Forelimb muscle (tissue), 1 donor: Measurements from ENCODE around the gene EFHD1. TPM values are rescaled to one million over a fixed set of nuclear protein-coding genes. Genes with fewer than 3 reads are reported as not detected.
"Not testable (repeated sequence)": the region's sequence is repeated elsewhere in the genome, so short reads cannot be mapped to it uniquely, and the experiment has no call there.

Experiments used
- DNase-seq: peaks from one replicate; pipeline ENCODE4 v3.0.0-alpha.2; 2013; ENCODE audit warnings: low read depth
- polyA plus RNA-seq: library from polyadenylated mRNA; unstranded; fragments of 120-200 nt; gene quantifications from one replicate; pipeline ENCODE4 v1.2.1, GENCODE V29; 2013; ENCODE audit not compliant: insufficient read length

Gene EFHD1
- polyA plus RNA-seq, 1 donor = 30.1 TPM

DNA sequence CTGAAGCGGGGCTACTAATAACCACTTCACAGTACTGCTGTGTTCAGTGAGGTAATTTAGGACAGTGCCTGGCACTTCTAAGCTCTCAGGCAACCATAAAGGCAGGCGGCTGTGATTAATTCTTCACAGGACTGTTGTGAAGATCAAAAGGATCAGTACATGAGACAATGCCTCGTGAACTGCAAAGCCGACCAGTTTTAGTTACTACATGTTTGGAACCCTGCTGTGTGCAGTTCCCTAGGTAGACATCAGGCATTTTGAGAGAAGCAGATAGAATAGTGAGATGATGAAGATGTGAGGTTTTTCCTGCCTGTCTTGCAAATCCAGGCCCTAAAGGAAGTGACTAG, 19.1 kb downstream of the EFHD1 start:
- DNase-seq = no peak

GRCh38 chr2:232653441-232653840, 20.0 kb downstream of the EFHD1 start:
- no peak for DNase-seq

- DNase-seq = no peak
These were observed 22.0 kb downstream of the EFHD1 start for GRCh38 chr2:232655392-232655791.

DNA sequence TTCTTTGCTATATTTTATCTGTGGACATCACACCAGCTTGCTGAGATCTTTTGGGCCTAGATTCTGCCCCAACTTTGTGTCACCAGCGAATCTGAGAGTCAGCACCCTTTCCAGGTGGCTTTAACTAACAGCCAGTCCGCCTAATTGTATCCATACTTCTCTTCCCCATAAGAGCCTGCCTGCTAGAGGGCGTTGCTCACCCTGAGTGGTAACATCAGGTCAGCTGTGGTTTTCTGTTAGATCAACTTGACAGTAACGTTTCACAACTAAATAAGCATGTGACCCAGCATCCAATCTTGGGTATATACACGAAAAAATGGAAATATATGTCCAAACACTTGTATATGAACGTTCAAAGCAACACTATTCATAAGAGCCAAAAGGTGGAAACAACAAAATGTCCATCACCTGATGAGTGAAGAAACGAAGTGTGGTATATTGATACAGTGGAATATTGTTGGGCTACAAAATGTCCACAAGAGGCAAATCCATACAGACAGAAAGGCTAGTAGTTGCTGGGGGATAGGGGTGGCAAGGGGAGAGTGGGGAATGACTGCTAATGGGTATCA, 24.9 kb downstream of the EFHD1 start:
- DNase-seq = no peak

DNA sequence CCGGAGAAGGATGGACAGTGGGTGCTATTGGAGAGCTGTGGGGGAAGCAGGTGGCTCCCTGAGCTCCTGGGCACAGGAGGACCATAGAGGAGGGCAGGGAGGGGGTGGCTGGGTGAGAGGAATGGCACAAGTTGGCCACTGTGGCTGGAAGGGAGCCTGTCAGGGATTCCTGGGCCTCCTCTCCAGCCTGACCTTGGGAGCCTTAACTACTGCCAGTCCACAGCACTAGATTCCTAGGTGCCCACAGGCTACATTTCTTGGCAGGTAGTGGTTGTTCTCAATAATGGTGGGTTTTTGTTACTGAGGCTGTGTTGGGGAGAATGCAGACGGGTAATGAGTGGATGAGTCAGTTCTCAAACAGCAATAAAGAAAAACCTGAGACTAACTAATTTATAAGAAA, 26.0 kb downstream of the EFHD1 start:
- no peak for DNase-seq

DNA sequence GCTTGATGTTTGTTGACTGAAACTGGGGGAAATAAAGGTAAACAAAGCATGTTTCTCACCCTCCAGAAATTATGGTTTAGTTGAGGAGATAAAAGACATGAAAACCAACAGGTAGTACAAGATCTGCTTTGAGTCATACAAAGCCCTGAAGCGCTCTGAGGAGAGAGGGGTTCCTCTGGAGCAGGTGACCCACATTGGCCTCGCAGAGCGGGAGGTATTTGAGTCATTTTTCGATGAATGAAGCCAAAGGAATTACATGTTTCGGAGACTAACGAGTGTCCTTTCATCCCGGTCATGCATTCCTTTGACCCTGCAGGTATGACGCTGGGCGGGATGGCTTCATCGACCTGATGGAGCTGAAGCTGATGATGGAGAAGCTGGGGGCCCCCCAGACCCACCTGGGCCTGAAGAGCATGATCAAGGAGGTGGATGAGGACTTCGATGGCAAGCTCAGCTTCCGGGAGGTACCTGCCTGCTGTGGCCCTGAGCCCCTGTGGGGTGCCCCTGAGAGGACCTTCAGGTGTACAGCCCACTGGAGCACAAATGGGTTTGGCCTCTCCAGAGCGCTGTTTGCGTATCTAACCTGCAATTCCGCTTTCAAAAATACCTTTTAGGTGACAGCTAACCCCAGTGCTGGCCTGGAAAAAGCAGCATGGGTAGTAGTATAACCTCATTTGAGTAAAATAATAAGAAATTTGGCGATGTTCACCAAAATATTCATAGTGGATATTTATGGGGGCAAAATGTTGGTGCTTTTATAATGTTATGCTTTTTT, 29.3 kb downstream of the EFHD1 start:
- DNase-seq = no peak

- no peak for DNase-seq
These were observed 32.8 kb downstream of the EFHD1 start for GRCh38 chr2:232666051-232666805.

- DNase-seq = no peak
These were observed 34.7 kb downstream of the EFHD1 start for GRCh38 chr2:232667989-232668583.

DNA sequence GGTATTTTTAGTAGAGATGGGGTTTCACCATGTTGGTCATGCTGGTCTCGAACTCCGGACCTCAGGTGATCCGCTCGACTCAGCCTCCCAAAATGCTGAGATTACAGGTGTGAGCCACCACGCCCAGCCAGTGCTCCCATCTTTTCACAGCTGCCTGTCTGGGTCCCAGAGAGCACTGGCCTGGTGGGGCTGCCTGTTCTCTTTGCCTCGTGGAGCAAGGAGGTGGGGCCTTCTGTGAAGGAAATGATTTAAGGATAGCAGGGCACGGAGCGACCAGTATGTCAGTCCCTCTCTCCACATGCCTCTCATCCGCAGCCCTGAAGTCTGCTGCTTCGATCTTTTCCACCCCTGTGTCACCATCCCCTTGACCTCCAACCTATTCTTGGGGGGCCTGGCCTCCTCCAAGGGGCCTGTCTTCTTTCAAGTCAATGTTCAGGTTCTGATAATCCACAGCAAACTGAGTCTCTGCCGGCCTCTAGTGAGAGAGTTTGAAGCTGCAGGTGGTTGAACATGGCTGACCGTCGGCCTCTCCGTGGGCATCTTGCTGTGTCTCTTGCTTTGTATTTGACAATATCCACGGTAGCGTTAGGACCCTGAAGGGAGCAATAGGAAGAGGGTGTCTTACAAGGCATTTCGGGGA, 35.5 kb downstream of the EFHD1 start:
- DNase-seq = no peak

DNA sequence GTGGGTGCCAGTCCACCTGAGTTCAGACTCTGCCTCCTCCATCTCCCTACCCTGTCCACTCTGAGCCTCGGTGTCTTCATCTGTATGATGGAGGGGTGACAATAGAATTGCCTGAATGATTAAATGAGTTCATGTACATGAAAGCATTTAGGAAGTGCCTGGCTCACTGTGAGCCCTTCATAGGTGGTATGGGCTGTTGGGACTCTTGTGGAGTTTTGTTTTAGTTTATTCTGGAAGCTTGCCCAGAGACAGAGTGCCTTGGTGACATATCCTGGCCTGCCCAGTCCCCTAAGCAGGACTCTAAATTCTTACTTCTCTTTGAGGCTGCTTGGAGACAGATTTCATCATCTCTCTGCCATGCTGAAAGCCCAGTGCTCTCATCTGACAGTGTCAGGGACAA, 39.2 kb downstream of the EFHD1 start:
- DNase-seq = no peak

- no peak for DNase-seq
These were observed 41.1 kb downstream of the EFHD1 start for GRCh38 chr2:232674491-232674890.

- no peak for DNase-seq
These were observed 42.0 kb downstream of the EFHD1 start for GRCh38 chr2:232675381-232675780.

DNA sequence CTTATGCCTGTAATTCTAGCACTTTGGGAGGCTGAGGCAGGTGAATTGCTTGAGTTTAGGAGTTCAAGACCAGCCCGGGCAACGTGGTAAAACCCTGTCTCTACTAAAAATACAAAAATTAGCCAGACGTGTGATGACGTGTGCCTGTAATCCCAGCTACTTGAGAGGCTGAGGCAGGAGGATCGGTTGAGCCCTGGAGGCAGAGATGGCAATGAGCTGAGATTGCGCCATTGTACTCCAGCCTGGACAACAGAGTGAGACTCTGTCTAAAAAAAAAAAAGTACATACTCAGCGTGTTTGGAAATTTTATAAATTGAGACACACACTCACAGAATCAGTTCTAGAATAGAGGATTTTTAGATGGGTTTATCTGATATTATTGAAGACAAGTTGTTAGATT, 46.6 kb downstream of the EFHD1 start:
- no peak for DNase-seq

GRCh38 chr2:232681527-232681926, 48.1 kb downstream of the EFHD1 start:
- DNase-seq = no peak

GRCh38 chr2:232683368-232683767, 50.0 kb downstream of the EFHD1 start:
- no peak for DNase-seq

DNA sequence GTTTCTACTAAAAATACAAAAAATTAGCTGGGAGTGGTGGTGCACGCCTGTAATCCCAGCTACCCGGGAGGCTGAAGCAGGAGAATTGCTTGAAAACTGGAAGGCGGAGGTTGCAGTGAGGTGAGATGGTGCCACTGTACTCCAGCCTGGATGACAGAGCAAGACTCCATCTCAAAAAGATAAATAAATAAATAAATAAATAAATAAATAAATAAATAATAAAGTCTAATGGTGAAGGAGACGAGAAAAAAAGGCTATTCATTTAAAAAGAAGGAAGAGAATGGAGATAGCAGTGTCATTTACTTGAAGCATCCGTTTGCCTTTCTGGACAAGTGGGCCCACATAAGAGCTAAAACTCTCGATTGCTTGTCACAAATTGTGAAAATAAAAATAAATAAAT, 52.0 kb downstream of the EFHD1 start:
- DNase-seq = not testable (repeated sequence)

GRCh38 chr2:232687382-232688160, 54.2 kb downstream of the EFHD1 start:
- no peak for DNase-seq

GRCh38 chr2:232688201-232688600, 54.8 kb downstream of the EFHD1 start:
- DNase-seq = no peak

DNA sequence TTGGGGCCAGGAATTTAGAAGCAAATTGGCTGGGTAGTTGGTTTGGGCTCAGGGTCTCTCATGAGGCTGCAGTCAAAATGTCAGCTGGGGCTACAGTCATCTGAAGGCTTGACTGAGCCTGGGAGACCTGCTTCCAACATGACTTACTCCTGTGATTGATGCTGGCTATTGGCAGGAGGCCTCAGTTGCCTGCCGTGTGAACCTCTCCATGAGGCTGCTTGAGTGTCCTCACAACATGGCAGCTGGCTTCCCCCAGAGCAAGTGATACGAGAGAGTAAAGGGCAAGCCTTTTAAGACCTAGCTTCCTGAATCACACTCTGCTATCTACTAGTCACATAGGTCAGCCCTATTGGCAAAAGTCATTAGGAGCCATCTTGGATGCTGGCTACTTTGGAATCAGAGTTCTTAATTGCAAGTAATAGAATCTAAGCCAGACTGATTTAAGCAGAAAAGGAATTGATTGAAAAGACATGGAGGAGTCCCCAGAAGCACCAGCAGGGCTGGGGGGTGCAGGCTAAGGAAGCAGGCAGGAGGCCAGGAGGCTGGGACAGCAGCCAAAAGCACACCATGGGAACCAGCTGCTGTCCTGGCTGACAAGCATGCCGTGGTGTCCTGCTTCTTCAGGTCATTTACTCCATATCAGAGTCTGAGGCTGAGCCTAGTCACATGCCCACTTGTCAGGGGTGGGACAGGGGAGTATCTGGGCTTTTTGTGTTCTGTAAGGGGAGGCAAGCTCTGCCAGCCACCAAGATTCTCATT, 55.9 kb downstream of the EFHD1 start:
- DNase-seq = no peak

DNA sequence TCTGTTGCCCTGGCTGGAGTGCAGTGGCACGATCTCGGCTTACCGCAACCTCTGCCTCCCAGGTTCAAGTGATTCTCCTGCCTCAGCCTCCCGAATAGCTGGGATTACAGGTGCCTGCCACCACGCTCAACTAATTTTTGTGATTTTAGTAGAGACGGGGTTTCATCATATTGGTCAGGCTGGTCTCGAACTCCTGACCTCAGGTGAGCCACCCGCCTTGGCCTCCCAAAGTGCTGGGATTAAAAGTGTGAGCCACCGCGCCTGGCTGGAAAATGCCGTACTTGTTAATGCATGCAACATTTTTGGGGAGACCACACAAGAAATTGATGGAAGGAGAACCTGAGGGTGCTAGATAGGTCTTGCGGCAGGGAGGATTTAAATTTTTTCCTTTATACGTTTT, 57.7 kb downstream of the EFHD1 start:
- not testable (repeated sequence) for DNase-seq

GRCh38 chr2:232693344-232693743, 59.9 kb downstream of the EFHD1 start:
- DNase-seq = no peak
